GM19043 (cell line): ENCODE measurements around the gene INTS15.
A peak's percentile ranks its signal among the peaks of the same experiment; 100 is the strongest.
"Not testable (repeated sequence)": the region's sequence is repeated elsewhere in the genome, so short reads cannot be mapped to it uniquely, and the experiment has no call there.

ENCODE experiments used
- ATAC-seq: cut with Tn5 transposase; IDR thresholded peaks from one replicate; pipeline ENCODE4 v1.9.1; 2021; ENCODE audit warnings: low read depth; ENCODE audit not compliant: unreplicated experiment

INTS15 gene

GRCh38 chr7:6616854-6617643, 27.2 kb downstream of the INTS15 start:
- ATAC-seq = no peak

GRCh38 chr7:6618621-6619020, 28.8 kb downstream of the INTS15 start:
- ATAC-seq = no peak

GRCh38 chr7:6619961-6620360, 30.1 kb downstream of the INTS15 start:
- no peak for ATAC-seq

GRCh38 chr7:6621195-6622133, 31.6 kb downstream of the INTS15 start:
- ATAC-seq = no peak

- no peak for ATAC-seq
Measured at GRCh38 chr7:6622134-6622710, 32.4 kb downstream of the INTS15 start.

GRCh38 chr7:6623589-6624245, 33.9 kb downstream of the INTS15 start:
- ATAC-seq = no peak

GRCh38 chr7:6624246-6624611, 34.4 kb downstream of the INTS15 start:
- no peak for ATAC-seq

- no peak for ATAC-seq
Measured at GRCh38 chr7:6628045-6628444, 38.2 kb downstream of the INTS15 start.

- no peak for ATAC-seq
Measured at GRCh38 chr7:6630007-6630849, 40.4 kb downstream of the INTS15 start.

- ATAC-seq = no peak
Measured at GRCh38 chr7:6631605-6632004, 41.8 kb downstream of the INTS15 start.

GRCh38 chr7:6634021-6634420, 44.2 kb downstream of the INTS15 start:
- ATAC-seq = no peak

GRCh38 chr7:6634971-6635370, 45.1 kb downstream of the INTS15 start:
- ATAC-seq = not testable (repeated sequence)

GRCh38 chr7:6636741-6637543, 47.1 kb downstream of the INTS15 start, which contains the start of gene ZNF316:
TSS of gene ZNF316 (plus strand) at chr7:6637318. CDS start at chr7:6642410, 5,092 bp downstream.
- ATAC-seq = peak; percentile 61

- peak; percentile 89 for ATAC-seq
Measured at GRCh38 chr7:6637544-6638229, 47.9 kb downstream of the INTS15 start.

- no peak for ATAC-seq
Measured at GRCh38 chr7:6639032-6639431, 49.2 kb downstream of the INTS15 start.

GRCh38 chr7:6639627-6640026, 49.8 kb downstream of the INTS15 start:
- no peak for ATAC-seq

GRCh38 chr7:6640246-6640721, 50.5 kb downstream of the INTS15 start:
- no peak for ATAC-seq
